GM13976 (cell line): ENCODE measurements around the gene RB1.

Source experiments
- DNase-seq: peaks from one replicate; pipeline ENCODE4 v3.0.0; 2012; ENCODE audit warnings: low spot score
- CTCF ChIP-seq: IDR thresholded peaks from 2 replicates; pipeline ENCODE4 v1.5.1; 2012; ENCODE audit warnings: borderline replicate concordance, mild to moderate bottlenecking; ENCODE audit not compliant: insufficient read depth; ENCODE audit errors: extremely low read depth, missing control alignments, control extremely low read depth
- in situ Hi-C: fragments of 300-500 bp; cut with MboI; formaldehyde crosslinking; loops from one replicate; pipeline ENCODE4 v1.12.0; 2022; ENCODE audit warnings: low sequenced_read_pairs, mixed read lengths, inconsistent platforms; ENCODE audit not compliant: unreplicated experiment

Gene RB1

GRCh38 chr13:48436661-48437288 lies 133.2 kb downstream of the RB1 start:
- DNase-seq = no peak
- TF ChIP-seq CTCF = no peak
- in situ Hi-C loops = no loop called here

DNA sequence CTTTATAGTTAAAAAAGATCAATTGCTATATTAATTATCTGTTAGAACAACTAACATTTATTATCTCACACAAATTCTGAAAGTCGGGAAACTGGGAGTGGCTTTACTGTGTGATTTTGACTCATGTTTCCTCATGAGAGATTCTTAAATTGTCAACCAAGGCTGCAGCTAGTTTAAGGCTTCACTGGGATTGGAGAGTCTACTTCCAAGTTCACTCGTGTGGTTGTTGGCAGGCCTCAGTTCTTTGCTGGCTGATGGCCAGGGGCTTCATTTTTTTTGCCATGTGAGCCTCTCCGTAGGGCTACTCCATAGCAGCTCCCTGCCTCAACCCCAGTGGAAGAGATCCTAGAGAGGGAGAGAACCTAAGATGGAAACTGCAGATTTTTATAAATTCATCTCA lies 133.8 kb downstream of the RB1 start:
- no peak for TF ChIP-seq CTCF
- DNase-seq = no peak
- in situ Hi-C loops = no loop called here

DNA sequence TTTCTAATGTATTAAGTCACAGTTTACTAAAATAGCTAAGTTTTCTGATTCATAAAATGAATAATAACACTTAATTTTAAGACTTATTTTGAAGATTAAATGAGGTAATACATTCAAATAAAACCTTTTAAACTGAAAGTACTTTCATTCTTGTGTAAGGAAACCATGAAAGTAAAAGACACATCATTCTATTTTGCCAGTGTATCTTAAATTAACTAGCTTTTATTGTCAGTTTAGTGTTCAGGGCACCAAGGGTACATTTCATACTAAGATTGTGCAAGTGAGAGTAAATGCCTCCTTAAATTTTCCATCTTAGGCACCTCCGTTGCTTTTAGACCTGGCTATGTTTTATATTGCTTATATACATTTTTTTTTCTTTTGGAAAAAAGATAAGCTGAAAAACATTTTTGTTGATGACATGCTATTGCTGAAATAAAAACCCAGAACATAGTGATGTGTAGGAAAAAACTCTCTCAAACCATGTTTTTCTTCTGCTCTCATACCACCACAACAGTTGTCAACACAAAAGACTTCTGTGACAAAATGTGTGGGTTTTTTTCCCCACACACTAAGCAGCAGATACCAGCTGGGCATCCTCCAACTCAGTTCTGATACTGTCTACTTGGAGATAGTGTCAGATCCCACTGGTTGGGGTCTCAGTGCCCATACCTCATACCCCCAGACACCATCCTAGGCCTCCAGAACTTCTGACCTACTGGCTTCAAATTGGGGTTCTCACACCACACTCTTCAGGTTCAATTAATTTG lies 140.1 kb downstream of the RB1 start:
- no peak for TF ChIP-seq CTCF
- in situ Hi-C loops = no loop called here
- no peak for DNase-seq

DNA sequence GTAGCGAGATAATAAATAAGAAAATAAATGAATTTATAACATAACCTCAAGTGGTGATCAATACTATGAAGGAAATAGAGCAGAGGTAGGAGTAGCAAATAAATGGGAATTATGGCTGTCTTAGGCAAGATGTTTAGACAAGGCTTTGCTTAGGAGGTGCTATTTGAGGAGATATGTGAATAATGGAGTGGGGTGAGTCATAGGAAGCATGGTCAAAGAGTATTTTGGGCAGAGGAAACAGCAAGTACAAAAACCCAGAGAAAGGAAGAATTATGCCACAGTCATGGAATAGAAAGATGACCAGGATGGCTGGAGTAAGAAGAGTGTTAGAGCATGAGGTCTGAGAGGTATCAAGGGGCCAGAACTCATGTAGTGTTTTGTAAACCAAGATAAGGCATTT lies 142.9 kb downstream of the RB1 start:
- DNase-seq = no peak
- no peak for TF ChIP-seq CTCF
- in situ Hi-C loops = no loop called here

GRCh38 chr13:48448285-48448958 lies 144.9 kb downstream of the RB1 start:
- no peak for DNase-seq
- no peak for TF ChIP-seq CTCF
- in situ Hi-C loops = no loop called here

GRCh38 chr13:48448959-48449614 lies 145.5 kb downstream of the RB1 start:
- DNase-seq = no peak
- in situ Hi-C loops = no loop called here
- TF ChIP-seq CTCF = no peak
